Measurements from ENCODE around the gene FBLN1.

- TF ChIP-seq CTCF (IDR thresholded peaks at IDR 0.05; ENCODE audit: extremely low read depth in 1 of 2, insufficient read depth in 1 of 2, low read depth in 1 of 2, low read length in 2 of 2) (no peak), POLR2A (IDR thresholded peaks at IDR 0.05; ENCODE audit: low read depth, low read length) (no peak)
Measured at GRCh38 chr22:45524966-45525365, 22.3 kb downstream of the FBLN1 start.

All from endothelial cell of umbilical vein (primary cell).